Measurements from ENCODE around the gene ATP5F1C. TPM values are rescaled to one million over a fixed set of nuclear protein-coding genes. Genes with fewer than 3 reads are reported as not detected.
A peak's percentile ranks its signal among the peaks of the same experiment; 100 is the strongest.
"Not testable (repeated sequence)": the region's sequence is repeated elsewhere in the genome, so short reads cannot be mapped to it uniquely, and the experiment has no call there.

The ATP5F1C gene
- polyA plus RNA-seq, 3 donors, result 179 to 455 (median 437) TPM

DNA sequence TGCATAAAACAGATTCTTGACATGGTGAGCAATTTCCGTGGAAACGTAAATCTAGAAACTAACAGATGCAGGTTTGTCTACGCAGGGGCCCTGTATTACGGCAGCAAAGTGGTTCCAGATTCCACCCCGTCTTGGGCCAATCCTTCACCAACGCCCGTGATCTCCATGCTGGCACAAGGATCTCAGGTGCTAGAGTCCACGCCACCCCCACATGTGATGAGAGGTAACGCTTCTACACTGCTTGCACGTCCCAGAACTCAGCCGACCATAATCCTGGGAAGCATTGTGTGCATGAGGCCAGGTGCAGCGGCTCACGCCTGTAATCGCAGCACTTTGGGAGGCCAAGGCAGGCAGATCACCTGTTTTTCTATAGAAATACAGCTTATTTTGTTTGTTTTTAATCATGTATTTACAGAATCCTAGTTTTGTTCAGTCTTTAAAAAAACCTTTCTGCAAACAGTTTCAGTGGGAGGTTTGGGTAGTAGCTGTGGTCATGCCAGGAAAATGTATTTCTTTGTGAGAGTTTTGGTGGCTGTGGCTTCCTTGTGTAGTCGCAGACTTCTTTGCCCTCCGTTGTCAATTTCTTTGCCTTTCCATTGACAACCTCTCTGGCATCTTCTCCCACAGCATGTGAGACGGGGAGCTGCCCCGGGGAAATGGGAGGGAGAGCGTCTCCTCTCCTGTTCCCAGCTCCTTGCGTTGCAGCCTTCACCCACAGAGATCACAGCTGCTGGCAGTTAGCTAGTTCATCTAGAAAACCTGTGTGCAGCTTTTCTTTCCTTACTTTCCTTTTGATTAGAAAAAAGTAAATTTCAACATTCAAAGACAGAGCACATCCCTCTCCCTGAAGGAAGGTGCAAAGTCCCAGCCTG is 49.2 kb upstream of the ATP5F1C start:
- peaks cover 0 to 3% (median 0%) of the 10 kb centered on the region in 3 donors for H3K27me3 Mint-ChIP-seq (ENCODE audit: low read depth in 3 of 3)
- WGBS (ENCODE audit: insufficient coverage), result 98% methylated on average over 11 of the region's 20 CpGs
- H3K9ac ChIP-seq (ENCODE audit: insufficient read depth, low read length, poor library complexity, severe bottlenecking), result no peak overlapping the region
- no peak overlapping the region for H3K4me2 ChIP-seq (replicated peaks; ENCODE audit: extremely low read depth, low read length, poor library complexity, severe bottlenecking)
- H3K79me2 ChIP-seq (ENCODE audit: insufficient read depth, low read length), result no peaks in the 10 kb centered on the region
- peaks cover 0 to 2% (median 0%) of the 10 kb centered on the region in 7 donors for H3K9me3 Mint-ChIP-seq
- intact Hi-C loops (cut with micrococcal nuclease), result no loop called here
- H3K36me3 ChIP-seq (replicated peaks in 1 of 2; ENCODE audit: control insufficient read depth in 1 of 2, insufficient read depth in 2 of 2, low read length in 2 of 2), result no peaks in the 10 kb centered on the region
- H3K4me3 ChIP-seq (replicated peaks in 1 of 3; ENCODE audit: low read depth in 2 of 3, low read length in 3 of 3), result no peak overlapping the region
- H3K9me3 ChIP-seq (replicated peaks in 1 of 2; ENCODE audit: control insufficient read depth in 1 of 2, insufficient read depth in 1 of 2, low read length in 2 of 2), result no peaks in the 10 kb centered on the region
- DNase-seq, result no peak
- H3K27ac ChIP-seq (ENCODE audit: low read depth in 1 of 2, low read length in 2 of 2), result no peak overlapping the region
- no peaks in the 10 kb centered on the region for H3K4me1 ChIP-seq (ENCODE audit: control insufficient read depth in 1 of 2, insufficient read depth in 2 of 2, low read length in 2 of 2)
- no peak overlapping the region for H2AFZ ChIP-seq (ENCODE audit: insufficient read depth, low read depth, low read length, poor library complexity, severe bottlenecking)
- H3K27me3 ChIP-seq (ENCODE audit: control insufficient read depth in 2 of 2, insufficient read depth in 2 of 2, low read length in 2 of 2), result no peaks in the 10 kb centered on the region
- TF ChIP-seq, protein P1, sequence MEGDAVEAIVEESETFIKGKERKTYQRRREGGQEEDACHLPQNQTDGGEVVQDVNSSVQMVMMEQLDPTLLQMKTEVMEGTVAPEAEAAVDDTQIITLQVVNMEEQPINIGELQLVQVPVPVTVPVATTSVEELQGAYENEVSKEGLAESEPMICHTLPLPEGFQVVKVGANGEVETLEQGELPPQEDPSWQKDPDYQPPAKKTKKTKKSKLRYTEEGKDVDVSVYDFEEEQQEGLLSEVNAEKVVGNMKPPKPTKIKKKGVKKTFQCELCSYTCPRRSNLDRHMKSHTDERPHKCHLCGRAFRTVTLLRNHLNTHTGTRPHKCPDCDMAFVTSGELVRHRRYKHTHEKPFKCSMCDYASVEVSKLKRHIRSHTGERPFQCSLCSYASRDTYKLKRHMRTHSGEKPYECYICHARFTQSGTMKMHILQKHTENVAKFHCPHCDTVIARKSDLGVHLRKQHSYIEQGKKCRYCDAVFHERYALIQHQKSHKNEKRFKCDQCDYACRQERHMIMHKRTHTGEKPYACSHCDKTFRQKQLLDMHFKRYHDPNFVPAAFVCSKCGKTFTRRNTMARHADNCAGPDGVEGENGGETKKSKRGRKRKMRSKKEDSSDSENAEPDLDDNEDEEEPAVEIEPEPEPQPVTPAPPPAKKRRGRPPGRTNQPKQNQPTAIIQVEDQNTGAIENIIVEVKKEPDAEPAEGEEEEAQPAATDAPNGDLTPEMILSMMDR (IDR thresholded peaks at IDR 0.05), result no peak
- no peak overlapping the region for H3K4me3 Mint-ChIP-seq
- H4K20me1 ChIP-seq (ENCODE audit: insufficient read depth, low read length), result no peaks in the 10 kb centered on the region
- no peak overlapping the region for H3K27ac Mint-ChIP-seq
- H3K36me3 Mint-ChIP-seq, result no peaks in the 10 kb centered on the region
- no peaks in the 10 kb centered on the region for H3K4me1 Mint-ChIP-seq

DNA sequence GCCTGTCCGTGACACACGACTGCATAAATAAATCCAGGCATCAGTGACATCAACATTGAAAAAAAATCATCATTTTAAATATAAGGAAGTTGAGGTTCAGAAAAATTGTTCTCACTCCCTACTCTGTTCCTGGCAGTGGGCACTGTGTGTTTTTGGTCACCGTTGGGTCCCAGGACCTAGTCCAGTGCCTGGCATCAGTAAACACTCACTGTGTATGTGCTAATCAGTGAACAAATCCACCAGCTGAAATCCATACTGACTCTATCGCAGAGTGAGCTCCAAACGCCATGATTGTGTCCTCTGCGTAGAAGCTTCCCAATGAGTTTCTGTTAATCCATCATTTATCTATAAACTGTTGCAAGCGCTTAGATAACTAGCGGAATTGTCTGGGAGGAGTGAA is 43.7 kb upstream of the ATP5F1C start:
- H3K27ac ChIP-seq (ENCODE audit: low read depth in 1 of 2, low read length in 2 of 2), result no peak overlapping the region
- no peaks in the 10 kb centered on the region for H4K20me1 ChIP-seq (ENCODE audit: insufficient read depth, low read length)
- H3K4me1 Mint-ChIP-seq, result no peaks in the 10 kb centered on the region
- peak overlapping the region in 1 of 7 donors; percentile 30 for H3K27ac Mint-ChIP-seq
- no peaks in the 10 kb centered on the region for H3K9me3 ChIP-seq (replicated peaks in 1 of 2; ENCODE audit: control insufficient read depth in 1 of 2, insufficient read depth in 1 of 2, low read length in 2 of 2)
- no peak overlapping the region for H3K9ac ChIP-seq (ENCODE audit: insufficient read depth, low read length, poor library complexity, severe bottlenecking)
- WGBS (ENCODE audit: insufficient coverage), result 64% methylated on average over 1 of the region's 8 CpGs
- H3K36me3 ChIP-seq (replicated peaks in 1 of 2; ENCODE audit: control insufficient read depth in 1 of 2, insufficient read depth in 2 of 2, low read length in 2 of 2), result no peaks in the 10 kb centered on the region
- H3K27me3 ChIP-seq (ENCODE audit: control insufficient read depth in 2 of 2, insufficient read depth in 2 of 2, low read length in 2 of 2), result no peaks in the 10 kb centered on the region
- TF ChIP-seq, protein P1 (IDR thresholded peaks at IDR 0.05), result no peak
- no peaks in the 10 kb centered on the region for H3K9me3 Mint-ChIP-seq
- DNase-seq, result no peak
- H3K36me3 Mint-ChIP-seq, result peaks cover 0 to under 1% of the 10 kb centered on the region in 2 donors
- peaks cover 0 to 3% (median 1%) of the 10 kb centered on the region in 3 donors for H3K27me3 Mint-ChIP-seq (ENCODE audit: low read depth in 3 of 3)
- no peak overlapping the region for H2AFZ ChIP-seq (ENCODE audit: insufficient read depth, low read depth, low read length, poor library complexity, severe bottlenecking)
- H3K4me1 ChIP-seq (ENCODE audit: control insufficient read depth in 1 of 2, insufficient read depth in 2 of 2, low read length in 2 of 2), result no peaks in the 10 kb centered on the region
- no peak overlapping the region for H3K4me3 Mint-ChIP-seq
- no peaks in the 10 kb centered on the region for H3K79me2 ChIP-seq (ENCODE audit: insufficient read depth, low read length)
- H3K4me2 ChIP-seq (replicated peaks; ENCODE audit: extremely low read depth, low read length, poor library complexity, severe bottlenecking), result no peak overlapping the region
- intact Hi-C loops (cut with micrococcal nuclease), result no loop called here
- no peak overlapping the region for H3K4me3 ChIP-seq (replicated peaks in 1 of 3; ENCODE audit: low read depth in 2 of 3, low read length in 3 of 3)

GRCh38 chr10:7748637-7749036 is 39.3 kb upstream of the ATP5F1C start:
- H3K4me1 ChIP-seq (ENCODE audit: control insufficient read depth in 1 of 2, insufficient read depth in 2 of 2, low read length in 2 of 2); H3K4me1 Mint-ChIP-seq; H3K9ac ChIP-seq (ENCODE audit: insufficient read depth, low read length, poor library complexity, severe bottlenecking); intact Hi-C loops (cut with micrococcal nuclease); H2AFZ ChIP-seq (ENCODE audit: insufficient read depth, low read depth, low read length, poor library complexity, severe bottlenecking); H4K20me1 ChIP-seq (ENCODE audit: insufficient read depth, low read length); H3K27ac ChIP-seq (ENCODE audit: low read depth in 1 of 2, low read length in 2 of 2); H3K4me3 ChIP-seq (replicated peaks in 1 of 3; ENCODE audit: low read depth in 2 of 3, low read length in 3 of 3); H3K27me3 ChIP-seq (ENCODE audit: control insufficient read depth in 2 of 2, insufficient read depth in 2 of 2, low read length in 2 of 2); H3K27me3 Mint-ChIP-seq (ENCODE audit: low read depth in 3 of 3); H3K4me2 ChIP-seq (replicated peaks; ENCODE audit: extremely low read depth, low read length, poor library complexity, severe bottlenecking); DNase-seq; H3K4me3 Mint-ChIP-seq; H3K27ac Mint-ChIP-seq; H3K79me2 ChIP-seq (ENCODE audit: insufficient read depth, low read length); H3K9me3 Mint-ChIP-seq; H3K9me3 ChIP-seq (replicated peaks in 1 of 2; ENCODE audit: control insufficient read depth in 1 of 2, insufficient read depth in 1 of 2, low read length in 2 of 2): not testable (repeated sequence)
- H3K36me3 ChIP-seq (replicated peaks in 1 of 2; ENCODE audit: control insufficient read depth in 1 of 2, insufficient read depth in 2 of 2, low read length in 2 of 2), result peaks cover 31 to 36% of the 10 kb centered on the region in 2 donors
- WGBS (ENCODE audit: insufficient coverage), result 93% methylated on average over 7 of the region's 7 CpGs
- H3K36me3 Mint-ChIP-seq, result peaks cover 28 to 31% of the 10 kb centered on the region in 2 donors
